ENCODE data around the gene PLPP2. TPM values are rescaled to one million over a fixed set of nuclear protein-coding genes. Genes with fewer than 3 reads are reported as not detected.
"Not testable (repeated sequence)": the region's sequence is repeated elsewhere in the genome, so short reads cannot be mapped to it uniquely, and the experiment has no call there.

The PLPP2 gene
- total RNA-seq, 1 donor from 2014 or later, result not detected

DNA sequence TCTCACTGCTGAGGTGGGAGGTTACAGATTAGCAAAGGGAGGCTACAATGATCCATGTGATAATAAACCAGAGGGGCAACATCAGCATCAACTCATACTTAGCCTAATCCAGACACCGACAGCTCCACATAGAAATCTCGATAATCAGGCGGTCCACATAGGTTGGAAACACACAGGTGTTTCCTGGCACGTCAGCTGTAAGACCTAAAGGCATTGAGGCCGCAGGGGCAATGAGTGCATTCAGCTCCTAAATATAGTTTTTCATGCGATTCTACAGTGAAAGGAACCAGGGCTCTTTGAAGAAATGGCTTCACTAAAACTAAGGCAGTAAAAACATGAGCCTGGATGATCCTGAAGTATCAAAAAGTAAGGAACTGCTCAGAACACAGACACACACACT, 19.3 kb downstream of the PLPP2 start:
- no peak for DNase-seq (ENCODE audit: low read depth)

GRCh38 chr19:270766-271318, 20.4 kb downstream of the PLPP2 start:
- DNase-seq (ENCODE audit: low read depth), result not testable (repeated sequence)

- no peak for DNase-seq (ENCODE audit: low read depth)
These were observed 22.0 kb downstream of the PLPP2 start for GRCh38 chr19:269241-269640.

DNA sequence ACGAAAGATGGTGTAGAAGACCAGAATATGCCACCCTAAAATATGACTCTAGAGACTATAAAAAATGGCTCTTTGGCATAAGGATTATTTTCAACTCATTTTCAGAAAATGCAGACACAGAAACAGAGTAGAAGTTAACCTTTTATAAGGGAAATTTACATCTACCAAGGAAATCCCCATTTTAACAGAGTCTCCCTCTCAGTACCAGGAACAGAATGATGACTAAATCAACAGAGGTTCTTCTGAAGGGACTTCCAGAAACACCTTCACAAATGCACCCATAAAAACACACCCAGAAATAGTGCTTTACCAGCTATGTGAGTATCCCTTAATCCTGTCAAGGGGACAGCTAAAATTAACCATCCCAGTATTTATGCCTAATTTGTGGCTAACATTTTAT, 29.1 kb downstream of the PLPP2 start:
- DNase-seq (ENCODE audit: low read depth), result no peak

DNA sequence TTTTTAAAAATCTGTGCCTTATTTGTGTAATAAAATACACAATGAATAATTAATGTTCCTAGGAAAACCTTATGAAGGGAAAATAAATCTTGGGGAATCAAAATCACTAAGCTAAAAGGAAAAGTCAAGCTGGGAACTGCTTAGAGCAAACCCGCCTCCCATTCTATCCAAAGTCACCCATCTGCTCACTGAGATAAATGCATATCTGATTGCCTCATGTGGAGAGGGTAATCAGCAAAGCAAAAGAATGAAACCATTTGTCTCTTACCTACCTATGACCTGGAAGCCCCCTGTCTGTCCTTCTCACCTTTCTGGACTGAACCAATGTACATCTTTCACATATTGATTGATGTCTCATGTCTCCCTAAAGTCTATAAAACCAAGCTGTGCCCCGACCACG, 34.4 kb downstream of the PLPP2 start:
- DNase-seq (ENCODE audit: low read depth), result not testable (repeated sequence)

DNA sequence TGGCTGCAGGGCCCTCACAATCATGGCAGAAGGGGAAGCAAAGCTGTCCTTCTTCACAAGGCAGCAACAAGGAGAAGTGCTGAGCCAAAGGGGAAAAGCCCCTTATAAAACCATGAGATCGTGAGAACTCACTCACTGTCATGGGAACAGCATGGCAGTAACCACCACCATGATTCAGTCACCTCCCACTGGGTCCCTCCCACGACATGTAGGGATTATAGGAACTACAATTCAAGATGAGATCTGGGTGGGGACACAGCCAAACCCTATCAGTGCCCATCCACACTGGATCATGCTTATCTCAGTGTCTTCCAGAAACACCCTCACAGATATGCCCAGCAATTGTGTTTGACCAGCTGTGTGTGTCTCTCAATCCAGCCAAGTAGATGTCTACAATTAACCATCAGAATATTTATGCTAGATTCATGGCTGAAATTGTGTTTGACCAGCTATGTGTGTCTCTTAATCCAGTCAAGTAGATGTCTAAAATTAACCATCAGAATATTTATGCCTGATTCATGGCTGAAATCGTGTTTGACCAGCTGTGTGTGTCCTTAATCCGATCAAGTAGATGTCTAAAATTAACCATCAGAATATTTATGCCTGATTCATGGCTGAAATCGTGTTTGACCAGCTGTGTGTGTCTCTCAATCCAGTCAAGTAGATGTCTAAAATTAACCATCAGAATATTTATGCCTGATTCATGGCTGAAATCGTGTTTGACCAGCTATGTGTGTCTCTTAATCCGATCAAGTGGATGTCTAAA, 38.6 kb downstream of the PLPP2 start:
- peak; percentile 39 for DNase-seq (ENCODE audit: low read depth)

DNA sequence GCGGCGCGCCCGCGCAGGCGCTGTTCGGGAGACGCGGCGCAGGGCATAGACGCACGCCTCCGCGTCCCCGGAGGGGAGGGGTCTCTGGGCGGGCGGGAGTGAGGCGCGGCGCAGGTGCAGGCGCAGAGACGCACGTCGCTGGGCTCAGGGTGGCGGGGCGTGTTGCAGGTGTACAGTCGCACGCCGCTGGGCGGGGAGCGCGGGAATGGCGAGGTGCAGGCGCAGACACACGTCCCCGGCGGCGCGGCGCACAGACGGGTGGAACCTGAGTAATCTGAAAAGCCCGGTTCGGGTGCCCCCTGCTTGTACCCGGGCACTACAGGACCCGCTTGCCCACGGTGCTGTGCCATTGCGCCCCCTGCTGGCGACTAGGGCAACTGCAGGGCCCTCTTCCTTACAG, 44.7 kb downstream of the PLPP2 start:
- DNase-seq (ENCODE audit: low read depth), result no peak

- not testable (repeated sequence) for DNase-seq (ENCODE audit: low read depth)
These were observed 45.3 kb downstream of the PLPP2 start for GRCh38 chr19:245900-246299.

DNA sequence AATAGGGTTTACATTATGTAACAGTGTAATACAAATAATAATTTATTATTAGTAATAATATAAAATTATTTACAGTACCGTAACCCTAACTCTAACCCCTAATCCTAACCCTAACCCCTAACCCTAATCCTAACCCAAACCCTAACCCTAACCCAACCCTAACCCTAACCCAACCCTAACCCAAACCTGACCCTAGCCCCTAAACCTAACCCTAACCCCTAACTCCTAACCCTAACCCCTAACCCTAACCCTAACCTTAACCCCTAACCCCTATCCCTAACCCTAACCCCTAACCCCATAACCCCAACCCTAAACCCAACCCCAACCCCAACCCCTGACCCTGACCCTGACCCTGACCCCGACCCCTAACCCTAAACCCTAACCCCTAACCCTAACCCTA, 45.7 kb downstream of the PLPP2 start:
- DNase-seq (ENCODE audit: low read depth), result no peak

Other genes with a start within 250 kb of the PLPP2 start
- not detected in 2 replicates for gene OR4F17, start 184.3 kb downstream of the PLPP2 start, total RNA-seq
- gene MIER2, start 53.4 kb upstream of the PLPP2 start, total RNA-seq, result 16.0 and 28.1 TPM in 2 replicates
- 0.11 and 0.16 TPM in 2 replicates for gene C2CD4C, start 117.7 kb upstream of the PLPP2 start, total RNA-seq
- gene SHC2, start 169.6 kb upstream of the PLPP2 start, total RNA-seq, result 4.4 and 7.9 TPM in 2 replicates
- 0.29 and 0.52 TPM in 2 replicates for gene MADCAM1, start 205.1 kb upstream of the PLPP2 start, total RNA-seq
- gene TPGS1, start 216.1 kb upstream of the PLPP2 start, total RNA-seq, result 64.5 and 75.2 TPM in 2 replicates
- gene CDC34, start 240.4 kb upstream of the PLPP2 start, total RNA-seq, result 103 and 139 TPM in 2 replicates